SH-SY5Y (cell line): ENCODE results near the gene TEX38.

ENCODE experiments used
- GATA2 ChIP-seq: IDR thresholded peaks from 2 replicates; pipeline ENCODE4 v1.6.1; 2011; ENCODE audit warnings: mild to moderate bottlenecking, low read depth, low read length
- GATA3 ChIP-seq: IDR thresholded peaks from 2 replicates; pipeline ENCODE4 v1.6.1; 2011; ENCODE audit warnings: low read depth, mild to moderate bottlenecking, low read length, moderate library complexity

GRCh38 chr1:46697053-46697452, 25.4 kb downstream of the TEX38 start:
- TF ChIP-seq GATA2 (no peak), GATA3 (no peak)
